Measurements from ENCODE around the gene SMTNL2.
"Not testable (repeated sequence)": the region's sequence is repeated elsewhere in the genome, so short reads cannot be mapped to it uniquely, and the experiment has no call there.

SMTNL2 gene

GRCh38 chr17:4648741-4649140 is 64.4 kb downstream of the SMTNL2 start:
- TF ChIP-seq CTCF (IDR thresholded peaks at IDR 0.05; ENCODE audit: low read depth, low read length), result no peak
- no peak for DNase-seq (ENCODE audit: extremely low read depth, low read depth)

GRCh38 chr17:4652997-4653396 is 68.7 kb downstream of the SMTNL2 start:
- no peak for TF ChIP-seq CTCF (IDR thresholded peaks at IDR 0.05; ENCODE audit: low read depth, low read length)
- DNase-seq (ENCODE audit: extremely low read depth, low read depth), result no peak

- DNase-seq (ENCODE audit: extremely low read depth, low read depth), result not testable (repeated sequence)
These were observed 71.6 kb downstream of the SMTNL2 start for GRCh38 chr17:4655933-4656332.

- no peak for DNase-seq (ENCODE audit: extremely low read depth, low read depth)
- no peak for TF ChIP-seq CTCF (IDR thresholded peaks at IDR 0.05; ENCODE audit: low read depth, low read length)
These were observed 73.3 kb downstream of the SMTNL2 start for GRCh38 chr17:4657678-4658077.

Measured in AG09319 (cell line).